ENCODE results near the gene FBXO11.
"Not testable (repeated sequence)": the region's sequence is repeated elsewhere in the genome, so short reads cannot be mapped to it uniquely, and the experiment has no call there.

FBXO11 gene

DNA sequence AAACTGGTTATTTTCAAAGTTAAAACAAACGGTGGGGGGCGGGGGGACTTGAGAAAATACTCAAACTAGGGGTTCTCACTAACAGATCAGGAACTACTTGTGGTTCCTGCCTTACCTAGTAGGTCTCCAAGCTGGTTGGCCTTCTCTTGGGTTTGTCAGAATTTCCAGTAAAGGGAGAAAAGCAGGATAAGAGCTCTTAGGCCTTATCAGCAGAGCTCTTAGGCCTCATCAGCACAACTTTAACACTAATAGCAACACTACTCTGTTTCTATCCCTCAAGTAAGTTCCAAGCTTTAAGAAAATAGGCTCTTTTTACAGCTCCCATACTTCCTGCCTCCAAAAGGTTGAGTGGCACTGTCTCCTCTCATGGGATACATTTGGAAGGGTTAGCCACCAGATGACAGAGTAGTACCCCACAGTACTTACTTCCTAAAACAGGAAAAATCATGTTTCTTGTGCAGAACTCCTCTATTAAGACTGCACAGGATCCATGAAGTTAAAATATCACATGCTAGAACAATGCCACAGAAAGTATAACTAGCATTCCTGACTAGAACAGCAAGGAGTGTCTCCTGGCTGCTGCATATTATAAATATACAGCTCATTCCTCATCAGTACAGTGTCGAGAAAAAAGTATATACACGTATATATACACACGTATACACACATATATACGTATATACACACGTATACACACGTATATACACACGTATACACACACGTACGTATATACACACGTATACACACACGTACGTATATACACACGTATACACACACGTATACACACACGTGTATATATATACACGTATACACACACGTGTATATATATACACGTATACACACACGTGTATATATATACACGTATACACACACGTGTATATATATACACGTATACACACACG, 6.1 kb downstream of the FBXO11 start:
- in situ Hi-C loops (cut with MboI; ENCODE audit: low sequenced_read_pairs): no loop called here

- in situ Hi-C loops (cut with MboI; ENCODE audit: low sequenced_read_pairs): no loop called here
Measured at GRCh38 chr2:47897883-47898731, 8.2 kb downstream of the FBXO11 start.

GRCh38 chr2:47897191-47897882, 9.0 kb downstream of the FBXO11 start:
- in situ Hi-C loops (cut with MboI; ENCODE audit: low sequenced_read_pairs): not testable (repeated sequence)

DNA sequence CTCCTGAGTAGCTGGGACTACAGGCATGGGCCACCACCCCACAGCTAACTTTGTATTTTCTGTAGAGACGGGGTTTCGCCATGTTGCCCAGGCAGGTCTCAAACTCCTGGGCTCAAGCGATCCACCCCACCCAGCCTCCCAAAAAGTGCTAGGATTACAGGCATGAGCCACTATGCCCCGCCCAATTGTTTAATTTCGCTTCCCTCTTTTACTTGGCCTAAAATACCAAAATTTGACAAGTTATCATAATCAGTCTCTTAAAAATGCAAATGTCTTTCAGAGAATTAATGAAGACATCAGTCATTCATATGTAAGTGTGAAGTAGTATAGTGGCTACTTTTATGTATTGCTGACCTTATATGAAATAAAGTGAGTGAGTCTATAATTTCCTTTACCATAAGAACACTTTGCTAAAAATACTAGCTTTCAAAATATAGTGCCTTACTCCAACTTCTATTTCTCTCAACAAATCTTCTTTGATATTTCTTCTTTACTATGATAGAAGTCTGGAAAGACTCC, 9.8 kb downstream of the FBXO11 start:
- in situ Hi-C loops (cut with MboI; ENCODE audit: low sequenced_read_pairs): no loop called here

DNA sequence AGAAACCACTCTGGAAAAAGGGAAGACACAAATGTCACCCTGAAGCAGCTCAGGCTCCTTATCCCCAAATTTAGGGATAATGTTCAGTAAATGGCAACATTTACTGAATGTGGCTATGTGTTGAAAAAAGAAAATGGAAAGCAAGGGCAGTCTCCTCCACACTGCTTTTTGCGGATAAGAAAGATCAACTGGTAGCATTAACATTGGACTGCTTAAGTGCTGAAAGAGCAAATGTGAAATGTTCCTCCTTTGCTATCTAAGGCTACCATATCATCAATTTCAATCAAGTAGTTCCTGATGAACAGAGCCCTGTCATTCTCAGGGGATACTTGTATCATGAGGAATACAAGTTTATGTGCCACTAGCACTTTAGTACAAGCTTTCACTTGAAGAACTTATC, 12.5 kb downstream of the FBXO11 start:
- in situ Hi-C loops (cut with MboI; ENCODE audit: low sequenced_read_pairs): no loop called here

DNA sequence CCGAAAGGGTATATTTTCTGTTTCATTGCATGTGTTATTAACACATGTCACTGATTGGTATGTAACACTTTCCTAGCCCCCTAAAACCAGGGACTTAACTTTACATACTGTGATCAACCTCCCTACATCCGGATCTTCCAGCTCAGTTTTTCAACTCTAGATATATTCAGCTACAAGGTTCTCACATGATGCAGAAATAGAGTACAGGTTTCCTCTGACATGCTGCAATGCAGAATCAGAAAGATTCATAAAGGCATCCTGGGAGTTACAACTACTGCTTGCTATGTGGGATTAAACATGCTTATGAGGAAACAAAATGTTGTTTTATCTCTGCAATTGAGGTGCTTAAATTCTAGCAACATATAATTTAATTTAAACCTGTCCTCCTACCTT, 14.0 kb downstream of the FBXO11 start:
- in situ Hi-C loops (cut with MboI; ENCODE audit: low sequenced_read_pairs): no loop called here

DNA sequence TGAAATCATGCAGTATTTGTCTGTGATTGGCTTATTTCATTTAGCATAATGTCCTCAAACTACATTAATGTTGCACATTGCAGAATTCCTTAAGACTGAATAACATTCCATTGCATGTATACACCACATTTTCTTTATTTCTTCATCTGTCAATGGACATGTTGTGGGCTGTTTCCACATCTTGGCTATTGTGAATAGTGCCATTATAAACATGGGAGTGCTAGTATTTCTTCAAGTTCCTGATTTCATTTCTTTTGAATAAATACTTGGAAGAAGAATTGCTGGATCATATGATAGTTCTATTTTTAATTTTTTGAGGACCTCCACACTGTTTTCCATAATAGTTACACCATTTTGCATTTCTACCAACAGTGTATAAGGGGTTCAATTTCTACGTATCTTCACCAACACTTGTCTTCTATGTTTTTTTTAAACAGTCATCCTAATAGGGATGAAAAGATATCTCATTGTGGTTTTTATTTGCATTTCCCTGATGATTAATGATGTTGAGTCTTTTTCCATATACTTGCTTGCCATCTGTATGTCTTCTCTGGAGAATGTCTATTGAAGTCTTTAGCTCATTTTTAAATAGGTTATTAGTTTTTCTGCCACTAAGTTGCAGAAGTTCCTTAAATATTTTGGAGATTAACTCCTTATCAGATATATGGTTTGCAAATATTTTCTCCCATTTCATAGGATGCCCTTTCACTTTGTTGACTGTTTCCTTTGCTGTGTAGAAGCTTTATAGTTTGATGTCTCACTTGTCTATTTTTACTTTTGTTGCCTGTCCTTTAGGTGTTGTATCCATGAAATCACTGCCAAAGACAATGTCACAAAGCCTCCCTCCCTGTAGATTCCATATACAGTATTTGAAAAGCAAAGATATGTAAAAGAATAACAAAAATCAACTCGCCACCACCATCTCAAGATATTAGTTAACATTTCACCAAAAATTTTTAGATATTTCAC, 14.6 kb downstream of the FBXO11 start:
- in situ Hi-C loops (cut with MboI; ENCODE audit: low sequenced_read_pairs): no loop called here

GRCh38 chr2:47890711-47891368, 15.5 kb downstream of the FBXO11 start:
- in situ Hi-C loops (cut with MboI; ENCODE audit: low sequenced_read_pairs): no loop called here

- in situ Hi-C loops (cut with MboI; ENCODE audit: low sequenced_read_pairs): no loop called here
Measured at GRCh38 chr2:47888581-47889280, 17.6 kb downstream of the FBXO11 start.

DNA sequence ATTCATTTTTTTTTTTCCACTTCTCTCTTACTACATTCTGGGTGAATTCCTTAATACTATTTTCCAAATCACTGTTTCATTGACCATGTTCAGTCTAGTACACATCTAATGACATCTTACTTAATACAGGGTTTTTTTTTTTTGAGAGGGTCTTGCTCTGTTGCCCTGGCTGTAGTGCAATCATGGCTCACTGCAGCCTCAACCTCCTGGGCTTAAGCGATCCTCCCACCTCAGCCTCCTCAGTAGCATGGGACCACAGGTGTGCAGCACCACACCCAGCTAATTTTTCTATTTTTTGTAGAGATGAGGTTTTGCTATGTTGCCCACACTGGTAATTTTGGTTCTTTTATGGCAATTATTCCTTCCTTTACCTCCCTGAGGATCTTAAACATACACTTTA, 29.4 kb downstream of the FBXO11 start:
- in situ Hi-C loops (cut with MboI; ENCODE audit: low sequenced_read_pairs): no loop called here

DNA sequence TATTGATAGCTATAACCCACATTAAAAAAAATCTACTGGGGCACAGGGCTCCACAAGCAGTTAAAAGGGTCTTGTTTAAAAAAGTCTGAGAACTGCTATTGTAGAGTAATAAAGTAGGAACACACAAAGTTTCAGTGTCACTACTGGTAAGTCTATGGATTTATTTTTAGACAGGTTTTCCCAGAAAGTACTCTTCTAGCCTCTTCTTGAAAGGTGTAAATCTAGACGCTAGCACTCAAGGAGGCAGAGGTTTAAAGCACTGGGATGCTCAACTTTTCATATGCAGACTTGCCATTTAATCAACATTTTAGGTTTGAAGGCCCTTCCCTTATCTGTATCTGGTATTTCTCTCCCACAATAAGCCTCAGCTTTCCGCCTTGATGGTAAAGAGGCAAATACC, 33.4 kb downstream of the FBXO11 start:
- in situ Hi-C loops (cut with MboI; ENCODE audit: low sequenced_read_pairs): loop anchor here (25.0 kb wide), 2 partner anchors 539 to 714 kb away; no protein-coding TSS in a partner anchor

DNA sequence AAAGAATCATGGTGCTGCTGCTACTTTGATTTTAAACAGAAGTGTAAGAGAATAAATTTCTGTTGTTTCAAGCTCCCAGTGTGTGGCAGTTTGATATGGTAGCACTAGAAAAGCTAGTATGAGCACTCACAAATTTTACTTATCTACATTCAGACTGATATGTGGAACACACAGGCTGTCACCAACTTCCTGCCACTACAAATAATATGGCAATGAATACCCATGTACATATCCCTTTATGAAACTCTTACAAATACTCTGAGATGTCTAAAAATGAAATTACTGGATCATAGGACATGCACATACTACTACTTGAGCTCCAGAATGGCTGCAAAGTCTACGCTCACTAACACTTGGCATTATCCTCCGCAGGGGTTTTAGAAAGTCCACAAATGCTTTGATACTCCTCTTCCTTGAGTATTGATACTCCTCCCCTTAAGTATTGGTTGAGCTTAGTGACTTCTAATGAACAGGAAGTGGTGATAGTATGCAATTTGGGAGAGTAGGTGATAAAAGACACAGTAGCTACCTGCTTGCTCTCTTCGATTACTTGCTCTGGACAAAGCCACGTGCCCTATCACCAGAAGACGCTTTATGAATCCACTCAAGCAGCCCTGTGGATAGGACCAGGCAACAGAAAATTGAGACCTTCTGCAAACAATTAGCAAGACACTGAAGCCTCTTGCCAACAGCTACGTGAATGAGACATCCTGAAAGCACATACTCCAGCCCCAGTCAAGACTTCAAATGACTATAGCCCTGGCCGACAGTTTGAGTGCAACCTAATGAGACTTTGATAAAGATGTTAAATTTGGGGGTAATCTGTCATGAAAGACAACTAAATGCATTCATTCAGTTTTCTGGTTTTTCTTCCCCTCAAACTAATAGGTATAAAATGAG, 35.4 kb downstream of the FBXO11 start:
- in situ Hi-C loops (cut with MboI; ENCODE audit: low sequenced_read_pairs): loop anchor here (25.0 kb wide), 2 partner anchors 541 to 716 kb away; no protein-coding TSS in a partner anchor

GRCh38 chr2:47869859-47870595, 36.3 kb downstream of the FBXO11 start:
- in situ Hi-C loops (cut with MboI; ENCODE audit: low sequenced_read_pairs): loop anchor here (25.0 kb wide), 2 partner anchors 542 to 717 kb away; no protein-coding TSS in a partner anchor

DNA sequence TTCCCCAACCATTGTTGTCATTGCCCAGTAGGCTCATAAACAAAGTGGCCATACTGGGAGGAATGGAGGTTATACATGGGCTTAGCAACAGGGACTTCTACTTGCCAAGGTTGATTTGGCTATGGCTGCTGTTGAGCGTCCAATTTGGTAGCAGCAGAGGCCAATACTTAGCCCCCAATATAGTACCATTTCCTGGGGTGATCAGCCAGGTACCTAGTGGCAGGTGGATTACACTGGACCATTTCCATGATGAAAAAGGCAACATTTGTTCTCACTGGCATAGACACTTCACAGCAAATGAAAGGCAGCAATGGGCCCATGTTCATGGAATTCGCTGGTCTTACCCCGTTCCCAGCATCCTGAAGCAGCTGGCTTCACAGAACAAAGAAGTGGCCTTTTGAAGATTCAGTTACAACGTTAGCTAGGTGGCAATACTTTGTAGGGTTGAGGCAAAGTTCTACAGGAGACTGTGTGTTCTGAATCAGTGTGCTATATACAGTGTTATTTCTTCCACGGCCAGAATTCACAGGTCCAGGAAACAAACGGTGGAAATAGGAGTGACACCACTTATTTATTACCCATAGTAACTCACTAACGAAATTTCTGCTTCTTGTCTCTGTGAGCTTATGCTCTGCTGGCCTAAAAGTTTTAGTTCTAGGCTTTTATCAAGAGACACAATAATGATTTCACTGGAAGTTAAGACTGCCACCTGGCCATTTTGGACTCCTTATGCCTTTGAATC, 37.5 kb downstream of the FBXO11 start:
- in situ Hi-C loops (cut with MboI; ENCODE audit: low sequenced_read_pairs): loop anchor here (25.0 kb wide), 2 partner anchors 544 to 719 kb away; no protein-coding TSS in a partner anchor

- in situ Hi-C loops (cut with MboI; ENCODE audit: low sequenced_read_pairs): loop anchor here (25.0 kb wide), 2 partner anchors 545 to 720 kb away; no protein-coding TSS in a partner anchor
Measured at GRCh38 chr2:47867205-47867604, 39.1 kb downstream of the FBXO11 start.

DNA sequence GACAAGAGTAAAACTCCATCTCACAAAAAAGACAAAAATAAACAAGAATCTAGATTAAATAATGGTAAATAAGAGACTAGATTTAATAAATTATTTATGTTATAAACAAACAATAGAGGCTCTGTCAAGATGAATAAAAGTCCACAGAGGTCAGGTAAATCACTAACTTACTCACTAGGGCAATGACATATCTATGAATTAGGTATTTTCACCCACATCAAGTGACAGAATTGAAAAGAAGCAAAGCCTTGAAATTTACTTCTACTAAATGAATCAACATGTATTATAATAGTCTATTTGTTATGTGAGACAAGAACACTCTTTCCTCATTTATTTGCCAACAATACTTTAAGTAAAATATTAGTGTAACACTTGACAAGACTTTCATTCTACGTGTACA, 41.7 kb downstream of the FBXO11 start:
- in situ Hi-C loops (cut with MboI; ENCODE audit: low sequenced_read_pairs): loop anchor here (25.0 kb wide), 2 partner anchors 548 to 723 kb away; no protein-coding TSS in a partner anchor
